Raji (cell line): ENCODE measurements around the gene ARHGEF26.

Source experiments
- POLR2A ChIP-seq: IDR thresholded peaks from 2 replicates; pipeline ENCODE4 v1.6.1; 2011; ENCODE audit warnings: low read depth, low read length, control low read depth; ENCODE audit not compliant: insufficient read depth

Gene ARHGEF26

DNA sequence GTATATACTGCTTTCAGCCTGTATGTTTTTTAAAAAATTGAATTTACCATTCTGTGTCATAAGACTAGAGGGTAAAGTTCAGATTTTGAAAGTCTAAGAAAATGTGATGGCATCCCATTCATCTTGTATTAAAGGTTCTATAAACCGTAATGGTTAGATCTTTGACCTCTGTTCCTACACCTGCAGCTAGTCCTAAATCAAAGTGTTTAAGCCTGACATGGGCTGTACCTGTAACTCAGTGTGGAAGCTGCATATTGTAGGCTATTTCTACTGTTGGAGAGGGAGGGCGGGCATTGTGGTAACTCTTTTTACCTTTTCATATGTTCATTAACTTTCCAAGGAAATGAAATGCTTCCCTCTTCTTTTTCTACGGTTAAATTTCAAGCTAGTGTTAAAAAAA is 53.9 kb downstream of the ARHGEF26 start:
- TF ChIP-seq POLR2A: no peak

DNA sequence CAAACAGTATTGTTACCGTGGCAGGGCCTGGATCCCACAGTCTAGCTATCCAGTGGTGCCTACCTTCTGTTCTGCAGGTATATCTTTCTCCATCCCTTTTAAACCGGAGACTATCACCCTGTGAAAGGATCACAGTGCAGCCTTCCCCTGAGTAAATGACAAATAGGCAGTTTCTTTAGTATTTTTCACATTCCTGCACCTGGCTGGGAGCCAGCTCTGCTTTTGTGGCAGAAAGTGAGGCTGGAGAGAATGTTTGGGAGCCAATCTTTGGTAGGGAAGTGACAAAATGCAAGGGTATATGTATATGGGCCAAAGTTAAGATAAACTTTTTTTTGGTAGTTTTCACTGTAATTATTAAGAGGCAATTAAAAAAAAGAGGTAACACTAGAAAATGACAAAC is 54.8 kb downstream of the ARHGEF26 start:
- TF ChIP-seq POLR2A: no peak

DNA sequence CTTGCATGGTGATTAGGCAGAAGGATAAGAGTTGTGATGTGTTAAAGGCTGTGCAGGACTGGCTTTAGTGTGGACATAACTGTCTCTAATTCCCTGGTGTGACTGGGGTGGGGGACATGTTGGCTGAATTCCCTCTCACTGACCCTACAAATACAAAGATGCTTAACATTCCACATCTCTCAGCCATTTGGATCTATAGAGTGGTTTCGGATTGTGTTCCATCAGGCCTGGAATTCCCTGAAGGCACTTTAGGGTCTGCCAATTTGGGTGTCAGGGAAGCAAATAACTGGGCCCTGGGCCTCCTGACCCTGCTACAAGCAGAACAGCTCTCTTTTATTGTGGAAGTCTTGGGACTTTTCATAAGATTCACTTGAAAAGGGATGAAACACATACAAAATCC is 56.2 kb downstream of the ARHGEF26 start:
- no peak for TF ChIP-seq POLR2A

GRCh38 chr3:154178172-154178571 is 57.0 kb downstream of the ARHGEF26 start:
- no peak for TF ChIP-seq POLR2A

GRCh38 chr3:154180836-154181691 is 59.9 kb downstream of the ARHGEF26 start:
- TF ChIP-seq POLR2A: no peak

DNA sequence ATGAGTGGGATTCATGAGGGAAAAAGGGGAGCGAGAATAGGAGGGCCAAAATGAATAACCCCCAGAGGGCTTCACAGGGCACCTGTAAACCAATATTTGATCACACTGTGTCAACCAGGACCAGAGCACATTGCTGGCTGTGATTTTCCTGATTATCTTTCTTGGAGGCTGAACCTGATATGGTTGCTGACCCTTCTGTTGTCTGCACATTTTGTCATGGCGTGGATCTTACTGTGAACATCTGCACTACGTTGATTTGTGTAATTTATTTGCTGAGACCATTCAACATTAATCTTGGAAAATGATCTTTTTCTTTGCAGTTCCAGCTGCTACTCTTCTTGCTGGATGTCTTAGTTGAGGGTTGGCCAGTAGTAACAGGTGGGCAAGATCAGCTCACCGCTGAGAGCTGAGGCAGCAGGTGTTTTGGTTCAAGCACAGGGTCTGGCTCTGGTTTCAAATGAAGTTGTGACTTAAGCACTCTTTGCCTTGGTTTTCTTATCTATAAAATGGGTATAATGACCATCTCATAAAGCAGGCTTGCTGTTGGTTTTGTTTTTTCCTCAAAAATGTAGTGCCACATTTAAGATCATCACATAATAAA is 61.2 kb downstream of the ARHGEF26 start:
- TF ChIP-seq POLR2A: no peak

DNA sequence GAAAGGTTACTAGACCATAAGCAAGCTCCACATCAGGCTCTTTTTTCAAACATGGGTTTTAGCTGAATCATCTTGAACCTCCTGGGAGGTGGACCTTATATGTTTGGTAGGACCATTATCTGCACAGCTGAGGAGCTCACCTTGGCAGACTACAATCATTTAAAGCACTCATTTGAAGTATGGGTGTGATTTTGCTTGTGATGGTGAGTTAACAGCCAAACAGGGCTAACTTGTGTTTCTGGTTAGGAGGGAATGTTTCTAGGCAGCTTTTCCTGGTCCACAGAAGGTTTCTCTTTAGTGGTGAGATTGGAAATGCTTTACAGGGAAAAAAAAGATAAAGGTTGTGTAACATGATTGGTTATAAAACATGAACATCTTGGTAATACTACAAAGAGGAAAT is 61.8 kb downstream of the ARHGEF26 start:
- no peak for TF ChIP-seq POLR2A

- no peak for TF ChIP-seq POLR2A
Measured at GRCh38 chr3:154184582-154184981, 63.4 kb downstream of the ARHGEF26 start.

GRCh38 chr3:154188437-154188836 is 67.2 kb downstream of the ARHGEF26 start:
- TF ChIP-seq POLR2A: no peak

GRCh38 chr3:154188846-154189245 is 67.7 kb downstream of the ARHGEF26 start:
- TF ChIP-seq POLR2A: no peak

DNA sequence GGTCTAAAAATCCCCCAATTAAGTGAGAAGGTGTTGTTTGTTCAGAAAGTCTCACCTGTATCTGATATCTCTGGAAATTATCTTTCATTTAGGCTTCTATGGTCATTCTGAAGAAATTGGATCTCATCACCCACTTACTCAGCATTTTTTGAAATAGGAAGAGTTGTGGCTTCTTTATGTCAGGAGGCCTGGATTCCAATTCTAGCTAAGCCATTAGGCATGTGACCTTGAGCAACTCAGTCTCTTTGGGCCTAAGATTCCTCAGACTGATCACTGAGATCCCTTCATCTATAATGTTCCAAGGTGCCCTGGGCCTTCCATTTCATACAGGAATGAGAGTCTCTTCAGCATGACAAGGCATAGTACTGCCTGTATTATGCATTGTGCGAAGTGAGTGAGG is 70.3 kb downstream of the ARHGEF26 start:
- no peak for TF ChIP-seq POLR2A

DNA sequence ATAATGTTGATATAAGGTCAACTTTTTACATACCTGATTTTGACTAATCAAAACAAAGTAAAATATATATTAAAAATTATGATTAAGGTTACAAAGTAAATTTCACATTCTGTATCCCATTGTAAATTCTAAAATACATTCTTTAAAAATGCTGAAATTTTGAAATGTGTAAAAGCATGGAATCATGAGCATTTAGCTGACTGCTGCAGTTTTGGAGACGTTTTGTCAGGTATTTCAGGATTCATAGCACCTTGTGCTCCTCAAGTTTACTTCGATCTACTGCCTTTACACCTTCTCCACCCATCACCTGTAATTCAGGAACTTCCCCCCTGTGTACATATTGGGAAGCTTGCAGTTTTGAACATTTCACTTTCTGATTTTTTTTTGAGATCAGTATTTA is 71.0 kb downstream of the ARHGEF26 start:
- no peak for TF ChIP-seq POLR2A

DNA sequence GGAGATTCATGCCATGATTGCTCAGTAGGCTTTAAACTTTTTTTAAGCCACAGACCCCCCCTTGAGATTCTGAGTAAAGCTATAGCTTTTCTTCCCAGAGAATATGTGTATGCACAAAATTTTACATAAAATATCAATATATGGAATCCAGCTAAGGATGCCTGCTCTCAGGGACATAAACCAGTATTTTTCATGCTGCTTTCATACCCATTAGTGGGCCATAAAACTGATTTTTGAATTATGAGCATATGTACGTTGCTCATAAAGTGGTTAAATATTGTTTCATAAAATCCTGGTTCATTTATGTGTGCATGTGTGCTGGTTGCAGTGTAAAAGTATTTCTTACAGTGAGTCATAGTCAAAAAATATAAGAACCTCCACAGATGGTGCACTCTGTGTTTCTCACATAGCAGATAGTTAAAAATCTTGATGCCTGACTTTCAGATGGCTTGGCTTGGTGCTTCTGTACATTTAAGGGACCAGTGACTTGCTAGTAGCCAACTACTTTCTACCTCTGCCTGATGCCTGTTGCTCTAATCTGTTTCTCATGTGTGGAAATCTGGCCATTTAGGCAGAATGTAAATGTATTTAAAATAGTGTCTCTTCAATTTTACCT is 71.9 kb downstream of the ARHGEF26 start:
- TF ChIP-seq POLR2A: no peak

DNA sequence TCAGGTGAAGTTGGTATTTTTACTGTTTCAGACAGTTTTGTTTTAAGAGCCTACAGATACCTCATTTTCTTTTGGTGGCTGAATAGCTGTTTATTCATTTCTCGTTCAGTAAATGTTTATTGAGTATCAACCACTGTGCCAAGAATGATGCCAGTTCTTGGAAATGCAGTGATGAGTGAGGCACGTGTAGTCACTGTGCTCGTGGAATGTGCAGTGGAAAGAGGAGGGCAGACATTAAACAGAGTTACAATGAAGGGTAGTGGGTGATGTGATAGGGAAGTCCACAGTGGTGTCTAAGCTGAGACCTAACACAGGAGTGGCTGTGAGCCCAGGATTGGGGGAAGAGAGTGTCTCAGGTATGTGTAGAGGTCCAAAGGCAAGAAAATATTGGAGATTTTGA is 73.7 kb downstream of the ARHGEF26 start:
- no peak for TF ChIP-seq POLR2A

DNA sequence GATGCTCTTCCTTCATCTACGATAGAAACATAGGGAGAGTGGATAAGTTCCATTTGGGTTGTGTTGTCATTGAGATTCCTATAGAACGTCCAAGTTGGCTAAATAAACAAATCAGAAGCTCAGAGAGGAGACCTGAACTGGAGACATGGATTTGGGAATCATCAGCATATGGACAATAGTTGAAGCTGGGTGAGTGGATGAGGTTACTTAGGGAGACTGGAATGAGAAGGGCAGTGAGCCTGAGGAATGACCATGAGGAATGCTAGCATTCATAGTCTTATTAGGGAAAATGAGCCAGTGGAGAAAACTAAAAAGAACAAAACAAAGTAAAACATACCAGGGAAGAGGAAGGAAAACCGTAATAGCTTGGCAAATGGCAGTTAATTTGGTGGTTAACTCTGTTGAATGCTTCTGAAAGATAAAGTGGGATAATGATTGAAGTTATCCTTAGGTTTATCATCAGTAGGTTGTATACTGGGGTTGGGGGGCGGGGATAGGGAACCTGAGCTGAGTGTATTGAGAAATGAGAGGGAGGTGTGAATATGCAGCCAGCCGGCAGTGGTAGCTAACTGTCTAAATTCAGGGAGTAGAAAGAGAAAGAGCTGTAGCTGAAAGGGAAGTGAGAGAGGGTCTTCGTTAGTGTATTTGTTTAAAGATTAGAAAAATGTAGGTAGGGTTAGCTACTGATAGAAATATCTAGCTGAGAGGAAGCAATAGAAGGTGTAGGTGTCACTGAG is 74.6 kb downstream of the ARHGEF26 start:
- TF ChIP-seq POLR2A: no peak

DNA sequence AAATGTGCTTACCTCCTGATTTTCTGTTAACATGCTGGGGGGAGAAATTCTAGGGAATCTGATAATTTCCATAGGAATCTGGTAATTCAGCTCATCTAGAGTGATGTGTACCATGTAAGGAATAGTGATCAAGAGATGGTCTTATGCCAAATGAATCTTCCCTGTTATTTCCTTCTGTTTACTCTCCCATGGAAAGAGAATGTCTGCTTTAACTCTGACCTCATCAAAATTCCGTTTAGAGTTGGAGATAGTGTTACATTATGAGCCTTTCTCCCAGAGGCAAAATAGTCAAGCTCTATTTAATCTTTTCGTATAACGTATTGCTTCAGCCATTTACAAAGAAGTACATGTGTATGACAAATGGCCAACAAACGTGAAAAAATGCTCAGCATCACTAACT is 76.6 kb downstream of the ARHGEF26 start:
- TF ChIP-seq POLR2A: no peak

GRCh38 chr3:154209499-154209898 is 88.3 kb downstream of the ARHGEF26 start:
- no peak for TF ChIP-seq POLR2A
